Progenitor cell of endocrine pancreas (in vitro differentiated cells): ENCODE measurements around the gene PLA2G4E. TPM values are rescaled to one million over a fixed set of nuclear protein-coding genes. Genes with fewer than 3 reads are reported as not detected.

Source experiments
- DNase-seq: peaks from one replicate; pipeline ENCODE4 v3.0.0; 2021; ENCODE audit warnings: low spot score; ENCODE audit not compliant: unreplicated experiment
- H3K27ac Mint-ChIP-seq: 2 replicates; pipeline ENCODE4 v1.8.0; 2021; ENCODE audit warnings: mild to moderate bottlenecking, moderate library complexity, mixed read lengths
- H3K27me3 Mint-ChIP-seq: 2 replicates; pipeline ENCODE4 v1.8.0; 2021; ENCODE audit warnings: mixed read lengths
- H3K36me3 Mint-ChIP-seq: 2 replicates; pipeline ENCODE4 v1.8.0; 2022; ENCODE audit warnings: mixed read lengths; ENCODE audit not compliant: insufficient read depth
- H3K4me1 Mint-ChIP-seq: 2 replicates; pipeline ENCODE4 v1.8.0; 2021; ENCODE audit warnings: low read depth, mixed read lengths
- H3K4me3 Mint-ChIP-seq: 2 replicates; pipeline ENCODE4 v1.8.0; 2021; ENCODE audit warnings: low read depth, mild to moderate bottlenecking, moderate library complexity, mixed read lengths
- H3K9me3 Mint-ChIP-seq: 2 replicates; pipeline ENCODE4 v1.8.0; 2021; ENCODE audit warnings: low read depth, mixed read lengths
- CTCF ChIP-seq: fragments of 200-600 bp; sonication (generic); IDR thresholded peaks from one replicate; pipeline ENCODE4 v1.5.0; 2021; ENCODE audit warnings: antibody characterized with exemption, mild to moderate bottlenecking; ENCODE audit not compliant: unreplicated experiment
- total RNA-seq: library from RNA; stranded (reverse); gene quantifications from 2 replicates; pipeline ENCODE4 v1.2.1, GENCODE V29; 2021

PLA2G4E gene
- total RNA-seq, 1 donor from 2014 or later: not detected

GRCh38 chr15:41957021-41957897 is 63.6 kb downstream of the PLA2G4E start:
- Mint-ChIP-seq H3K36me3 (peaks cover 9% of the 10 kb centered on the region), H3K9me3 (peaks cover 8% of the 10 kb centered on the region), H3K4me3 (no peak overlapping the region), H3K4me1 (peaks cover 19% of the 10 kb centered on the region), H3K27me3 (no peaks in the 10 kb centered on the region), H3K27ac (peak overlapping the region; percentile 57)
- DNase-seq: no peak
- TF ChIP-seq CTCF: no peak

- Mint-ChIP-seq H3K4me3 (no peak overlapping the region), H3K27me3 (no peaks in the 10 kb centered on the region), H3K9me3 (no peaks in the 10 kb centered on the region), H3K36me3 (peaks cover 5% of the 10 kb centered on the region), H3K27ac (peak overlapping the region; percentile 35), H3K4me1 (peaks cover 16% of the 10 kb centered on the region)
- no peak for DNase-seq
- peak; percentile 32 for TF ChIP-seq CTCF
Observed at GRCh38 chr15:41955807-41956525, 64.9 kb downstream of the PLA2G4E start.

GRCh38 chr15:41955100-41955499 is 65.7 kb downstream of the PLA2G4E start:
- Mint-ChIP-seq H3K27me3 (no peaks in the 10 kb centered on the region), H3K36me3 (peaks cover 6% of the 10 kb centered on the region), H3K4me3 (no peak overlapping the region), H3K4me1 (peaks cover 20% of the 10 kb centered on the region), H3K9me3 (no peaks in the 10 kb centered on the region), H3K27ac (no peak overlapping the region)
- DNase-seq: no peak
- TF ChIP-seq CTCF: no peak

- Mint-ChIP-seq H3K4me3 (no peak overlapping the region), H3K36me3 (peaks cover 6% of the 10 kb centered on the region), H3K4me1 (peaks cover 26% of the 10 kb centered on the region), H3K27me3 (no peaks in the 10 kb centered on the region), H3K9me3 (no peaks in the 10 kb centered on the region), H3K27ac (no peak overlapping the region)
- no peak for DNase-seq
- TF ChIP-seq CTCF: no peak
Observed at GRCh38 chr15:41954036-41954435, 66.8 kb downstream of the PLA2G4E start.

GRCh38 chr15:41952013-41952563 is 68.8 kb downstream of the PLA2G4E start:
- Mint-ChIP-seq H3K27ac (no peak overlapping the region), H3K4me1 (peaks cover 27% of the 10 kb centered on the region), H3K9me3 (no peaks in the 10 kb centered on the region), H3K27me3 (no peaks in the 10 kb centered on the region), H3K4me3 (no peak overlapping the region), H3K36me3 (peaks cover 6% of the 10 kb centered on the region)
- no peak for TF ChIP-seq CTCF
- DNase-seq: no peak
